ENCODE measurements around the gene ARID4B.
"Not testable (repeated sequence)": the region's sequence is repeated elsewhere in the genome, so short reads cannot be mapped to it uniquely, and the experiment has no call there.

ARID4B gene

GRCh38 chr1:235297579-235297978, 30.4 kb downstream of the ARID4B start:
- DNase-seq, result no peak

- no peak for DNase-seq
Observed at GRCh38 chr1:235296729-235297128, 31.2 kb downstream of the ARID4B start.

- DNase-seq, result no peak
Observed at GRCh38 chr1:235295902-235296350, 32.1 kb downstream of the ARID4B start.

- no peak for DNase-seq
Observed at GRCh38 chr1:235293322-235293942, 34.5 kb downstream of the ARID4B start.

- no peak for DNase-seq
Observed at GRCh38 chr1:235292790-235293189, 35.2 kb downstream of the ARID4B start.

- no peak for DNase-seq
Observed at GRCh38 chr1:235291599-235292091, 36.3 kb downstream of the ARID4B start.

GRCh38 chr1:235290740-235291502, 37.1 kb downstream of the ARID4B start:
- DNase-seq, result no peak

- DNase-seq, result no peak
Observed at GRCh38 chr1:235289859-235290739, 37.9 kb downstream of the ARID4B start.

- no peak for DNase-seq
Observed at GRCh38 chr1:235287208-235287882, 40.6 kb downstream of the ARID4B start.

- DNase-seq, result no peak
Observed at GRCh38 chr1:235286667-235287066, 41.3 kb downstream of the ARID4B start.

GRCh38 chr1:235284231-235284769, 43.7 kb downstream of the ARID4B start:
- DNase-seq, result no peak

GRCh38 chr1:235283636-235284035, 44.3 kb downstream of the ARID4B start:
- not testable (repeated sequence) for DNase-seq

- DNase-seq, result no peak
Observed at GRCh38 chr1:235280467-235280866, 47.5 kb downstream of the ARID4B start.

GRCh38 chr1:235279694-235280093, 48.3 kb downstream of the ARID4B start:
- DNase-seq, result no peak

GRCh38 chr1:235278915-235279292, 49.1 kb downstream of the ARID4B start:
- no peak for DNase-seq

- no peak for DNase-seq
Observed at GRCh38 chr1:235278233-235278914, 49.6 kb downstream of the ARID4B start.

- no peak for DNase-seq
Observed at GRCh38 chr1:235277709-235278108, 50.3 kb downstream of the ARID4B start.

GRCh38 chr1:235275836-235276235, 52.1 kb downstream of the ARID4B start:
- DNase-seq, result no peak

- no peak for DNase-seq
Observed at GRCh38 chr1:235275223-235275622, 52.8 kb downstream of the ARID4B start.

- no peak for DNase-seq
Observed at GRCh38 chr1:235272851-235273250, 55.1 kb downstream of the ARID4B start.

- DNase-seq, result no peak
Observed at GRCh38 chr1:235270625-235271024, 57.4 kb downstream of the ARID4B start.

GRCh38 chr1:235269990-235270389, 58.0 kb downstream of the ARID4B start:
- not testable (repeated sequence) for DNase-seq

Measured in activated T-cell treated with anti-CD3 and anti-CD28 coated beads for 4 hours (primary cell).